Gastroesophageal sphincter (tissue), 4 donors: Measurements from ENCODE around the gene NBL1. TPM values are rescaled to one million over a fixed set of nuclear protein-coding genes. Genes with fewer than 3 reads are reported as not detected.

ENCODE experiments used
- ATAC-seq: fragments of 150-250 bp; one replicate; pipeline ENCODE4 v1.9.1; 2016; ENCODE audit warnings: mild to moderate bottlenecking, moderate library complexity
- H3K27ac ChIP-seq, 4 donors: fragments of 200-600 bp; sonication (generic) in 3 of 4; 1 replicate in 3 of 4; 2 replicates in 1 of 4; pipeline ENCODE4 v1.5.1; 2016 to 2019
- H3K27me3 ChIP-seq: fragments of 200-600 bp; sonication (generic); one replicate; pipeline ENCODE4 v1.5.1; 2019
- H3K36me3 ChIP-seq, 2 donors: fragments of 200-600 bp; sonication (generic); one replicate each; pipeline ENCODE4 v1.5.1; 2019; ENCODE audit warnings: control low read depth in 1 of 2
- H3K4me1 ChIP-seq, 3 donors: fragments of 200-600 bp; sonication (generic); 1 replicate in 2 of 3; 2 replicates in 1 of 3; pipeline ENCODE4 v1.5.1; 2016 to 2019; ENCODE audit warnings: control low read depth in 2 of 3
- H3K4me3 ChIP-seq, 2 donors: fragments of 200-600 bp; sonication (generic); one replicate each; pipeline ENCODE4 v1.5.1; 2019; ENCODE audit warnings: mild to moderate bottlenecking in 1 of 2, moderate library complexity in 1 of 2
- H3K9me3 ChIP-seq, 3 donors: fragments of 200-600 bp; sonication (generic); one replicate each; pipeline ENCODE4 v1.5.1; 2017 to 2019; ENCODE audit warnings: control low read depth in 2 of 3
- CTCF ChIP-seq, 4 experiments: fragments of 200-600 bp in 2 of 4; fragments of 450-650 bp in 2 of 4; sonication (generic) in 1 of 4; IDR thresholded peaks; one replicate each; pipeline ENCODE4 v1.5.1; 2017 to 2019; ENCODE audit warnings: antibody characterized with exemption in 4 of 4, mild to moderate bottlenecking in 2 of 4, moderate library complexity in 2 of 4
- EP300 ChIP-seq: sonication (generic); formaldehyde crosslinking; IDR thresholded peaks from one replicate; pipeline ENCODE4 v1.6.1; 2017; ENCODE audit warnings: antibody characterized with exemption, mild to moderate bottlenecking
- POLR2A ChIP-seq, 2 donors: fragments of 450-650 bp; IDR thresholded peaks; one replicate each; pipeline ENCODE4 v1.6.1; 2017; ENCODE audit warnings: antibody characterized with exemption in 2 of 2, mild to moderate bottlenecking in 2 of 2, moderate library complexity in 1 of 2
- POLR2AphosphoS5 ChIP-seq: sonication (generic); formaldehyde crosslinking; IDR thresholded peaks from one replicate; pipeline ENCODE4 v1.6.1; 2017; ENCODE audit warnings: antibody characterized with exemption
- WGBS, 2 donors: methylation state at CpG; one replicate each; pipeline ENCODE4 v1.1.5; 2018; ENCODE audit warnings: low coverage in 1 of 2; 5-methylcytosine and 5-hydroxymethylcytosine counted together
- total RNA-seq, 4 donors: library from RNA; depleted of rRNA; stranded (reverse); fragments of >200 nt; gene quantifications; one replicate each; pipeline ENCODE4 v1.1.0, GENCODE V29; 2016

NBL1 gene
- 100 to 1,000 TPM; 203 to 343 (median 301) TPM for total RNA-seq

- Histone ChIP-seq H3K27me3 (no peaks in the 10 kb centered on the region), H3K36me3 (no peaks in the 10 kb centered on the region), H3K9me3 (no peaks in the 10 kb centered on the region), H3K4me3 (peak within 1 kb of the TSS; percentile 74 to 89), H3K27ac (peak within 1 kb of the TSS; percentile 89 to 99 (median 96)), H3K4me1 (peaks cover 0 to 69% (median 43%) of the 10 kb centered on the region in 3 donors)
- peak in 2 of 4 experiments; percentile 12 for TF ChIP-seq CTCF (IDR thresholded peaks at IDR 0.05)
- TF ChIP-seq POLR2AphosphoS5: peak; percentile 32
- TF ChIP-seq POLR2A (IDR thresholded peaks at IDR 0.05): peak; percentile 59 to 72
- no peak for TF ChIP-seq EP300
- 0% methylated on average over 9 of the region's 90 CpGs; no CpG with 5 or more reads in 1 of the 2 donors for WGBS, 2 donors
- ATAC-seq: peak; percentile 85
Measured at GRCh38 chr1:19643602-19644394, at the start of gene NBL1. Gene NBL1, plus strand, starts transcription at chr1:19644311. Its CDS starts 10,720 bp downstream, at chr1:19655031.

GRCh38 chr1:19596065-19596713 is 47.9 kb upstream of the NBL1 start:
- Histone ChIP-seq H3K27me3 (no peaks in the 10 kb centered on the region), H3K36me3 (no peaks in the 10 kb centered on the region), H3K27ac (peak overlapping the region; percentile 91 to 98 (median 97)), H3K4me3 (peak overlapping the region; percentile 80 to 91), H3K9me3 (no peaks in the 10 kb centered on the region), H3K4me1 (peaks cover 0 to 53% (median 12%) of the 10 kb centered on the region in 3 donors)
- TF ChIP-seq POLR2AphosphoS5 (no peak), POLR2A (IDR thresholded peaks at IDR 0.05) (no peak), CTCF (IDR thresholded peaks at IDR 0.05) (no peak), EP300 (no peak)
- WGBS, 2 donors: 2 to 5% methylated on average over 9 to 11 of the region's 11 CpGs
- ATAC-seq: peak; percentile 35

- WGBS, 2 donors: 0% methylated on average over 2 to 10 of the region's 65 CpGs
- Histone ChIP-seq H3K36me3 (no peaks in the 10 kb centered on the region), H3K27ac (peak overlapping the region; percentile 91 to 98 (median 97)), H3K9me3 (no peaks in the 10 kb centered on the region), H3K4me1 (peaks cover 0 to 59% (median 12%) of the 10 kb centered on the region in 3 donors), H3K27me3 (no peaks in the 10 kb centered on the region), H3K4me3 (peak overlapping the region; percentile 80 to 91)
- peak; percentile 73 to 75 for TF ChIP-seq POLR2A (IDR thresholded peaks at IDR 0.05)
- TF ChIP-seq CTCF (IDR thresholded peaks at IDR 0.05): no peak
- TF ChIP-seq POLR2AphosphoS5: peak; percentile 81
- ATAC-seq: peak; percentile 94
Measured at GRCh38 chr1:19596714-19597495, 47.2 kb upstream of the NBL1 start.

GRCh38 chr1:19597496-19598309 is 46.4 kb upstream of the NBL1 start:
- Histone ChIP-seq H3K4me3 (peak overlapping the region; percentile 80 to 91), H3K4me1 (peaks cover 0 to 63% (median 12%) of the 10 kb centered on the region in 3 donors), H3K36me3 (no peaks in the 10 kb centered on the region), H3K27me3 (no peaks in the 10 kb centered on the region), H3K9me3 (no peaks in the 10 kb centered on the region), H3K27ac (peak overlapping the region; percentile 91 to 98 (median 97))
- 19 to 23% methylated on average over 12 of the region's 18 CpGs for WGBS, 2 donors
- no peak for TF ChIP-seq POLR2A (IDR thresholded peaks at IDR 0.05)
- TF ChIP-seq POLR2AphosphoS5: no peak
- no peak for TF ChIP-seq CTCF (IDR thresholded peaks at IDR 0.05)
- TF ChIP-seq EP300: no peak
- no peak for ATAC-seq
